GM11168 (cell line): ENCODE measurements around the gene UBE2J1.
"Not testable (repeated sequence)": the region's sequence is repeated elsewhere in the genome, so short reads cannot be mapped to it uniquely, and the experiment has no call there.

Experiments used
- in situ Hi-C: fragments of 300-500 bp; cut with MboI; formaldehyde crosslinking; loops from one replicate; pipeline ENCODE4 v1.12.0; 2022; ENCODE audit warnings: low sequenced_read_pairs; ENCODE audit not compliant: unreplicated experiment

UBE2J1 gene

GRCh38 chr6:89295981-89296380, 56.5 kb downstream of the UBE2J1 start:
- in situ Hi-C loops = no loop called here

GRCh38 chr6:89295116-89295515, 57.4 kb downstream of the UBE2J1 start:
- in situ Hi-C loops = not testable (repeated sequence)

GRCh38 chr6:89291256-89291819, 61.2 kb downstream of the UBE2J1 start:
- in situ Hi-C loops = no loop called here

- in situ Hi-C loops = no loop called here
Observed at GRCh38 chr6:89290401-89291155, 61.9 kb downstream of the UBE2J1 start.

GRCh38 chr6:89289710-89290109, 62.8 kb downstream of the UBE2J1 start:
- in situ Hi-C loops = no loop called here

- in situ Hi-C loops = no loop called here
Observed at GRCh38 chr6:89287351-89288028, 65.0 kb downstream of the UBE2J1 start.

GRCh38 chr6:89286516-89286915, 66.0 kb downstream of the UBE2J1 start:
- in situ Hi-C loops = no loop called here

- in situ Hi-C loops = no loop called here
Observed at GRCh38 chr6:89284963-89285735, 67.4 kb downstream of the UBE2J1 start.

GRCh38 chr6:89284081-89284480, 68.4 kb downstream of the UBE2J1 start:
- in situ Hi-C loops = no loop called here

- in situ Hi-C loops = no loop called here
Observed at GRCh38 chr6:89282749-89283148, 69.8 kb downstream of the UBE2J1 start.

GRCh38 chr6:89281779-89282246, 70.7 kb downstream of the UBE2J1 start:
- in situ Hi-C loops = no loop called here

GRCh38 chr6:89278956-89279355, 73.6 kb downstream of the UBE2J1 start:
- in situ Hi-C loops = no loop called here
